ENCODE measurements around the gene MS4A6A.
"Not testable (repeated sequence)": the region's sequence is repeated elsewhere in the genome, so short reads cannot be mapped to it uniquely, and the experiment has no call there.

Gene MS4A6A

GRCh38 chr11:60182541-60183330 is at the start of gene MS4A6A:
Gene MS4A6A (minus strand): TSS chr11:60183083. CDS start chr11:60181727, 1,356 bp downstream.
- DNase-seq: no peak

- DNase-seq: no peak
Observed at GRCh38 chr11:60230681-60231080, 47.8 kb upstream of the MS4A6A start.

- no peak for DNase-seq
Observed at GRCh38 chr11:60222141-60222540, 39.3 kb upstream of the MS4A6A start.

GRCh38 chr11:60221692-60222091 is 38.8 kb upstream of the MS4A6A start:
- DNase-seq: no peak

- DNase-seq: no peak
Observed at GRCh38 chr11:60221181-60221580, 38.3 kb upstream of the MS4A6A start.

- no peak for DNase-seq
Observed at GRCh38 chr11:60214386-60214785, 31.5 kb upstream of the MS4A6A start.

- no peak for DNase-seq
Observed at GRCh38 chr11:60211206-60211605, 28.3 kb upstream of the MS4A6A start.

GRCh38 chr11:60209977-60210376 is 27.1 kb upstream of the MS4A6A start:
- DNase-seq: no peak

GRCh38 chr11:60208951-60209350 is 26.1 kb upstream of the MS4A6A start:
- no peak for DNase-seq

GRCh38 chr11:60208146-60208895 is 25.4 kb upstream of the MS4A6A start:
- no peak for DNase-seq

- DNase-seq: no peak
Observed at GRCh38 chr11:60206616-60207015, 23.7 kb upstream of the MS4A6A start.

- DNase-seq: no peak
Observed at GRCh38 chr11:60204922-60205321, 22.0 kb upstream of the MS4A6A start.

GRCh38 chr11:60201334-60201733 is 18.5 kb upstream of the MS4A6A start:
- not testable (repeated sequence) for DNase-seq

GRCh38 chr11:60197442-60197841 is 14.6 kb upstream of the MS4A6A start:
- no peak for DNase-seq

- no peak for DNase-seq
Observed at GRCh38 chr11:60195923-60196368, 13.1 kb upstream of the MS4A6A start.

GRCh38 chr11:60194511-60194910 is 11.6 kb upstream of the MS4A6A start:
- DNase-seq: no peak

- DNase-seq: peak; percentile 52
Observed at GRCh38 chr11:60193687-60194433, 11.0 kb upstream of the MS4A6A start.

- not testable (repeated sequence) for DNase-seq
Observed at GRCh38 chr11:60192564-60192963, 9.7 kb upstream of the MS4A6A start.

GRCh38 chr11:60188481-60188880 is 5.6 kb upstream of the MS4A6A start:
- DNase-seq: not testable (repeated sequence)

GRCh38 chr11:60186128-60186527 is 3.2 kb upstream of the MS4A6A start:
- DNase-seq: not testable (repeated sequence)

- DNase-seq: not testable (repeated sequence)
Observed at GRCh38 chr11:60185512-60185827, 2.6 kb upstream of the MS4A6A start.

GRCh38 chr11:60184824-60185511 is 2.1 kb upstream of the MS4A6A start:
- no peak for DNase-seq
